ENCODE data around the gene SPATA12. TPM values are rescaled to one million over a fixed set of nuclear protein-coding genes. Genes with fewer than 3 reads are reported as not detected.

The SPATA12 gene
- polyA plus RNA-seq, 4 donors = 0.22 TPM; not detected in 3

DNA sequence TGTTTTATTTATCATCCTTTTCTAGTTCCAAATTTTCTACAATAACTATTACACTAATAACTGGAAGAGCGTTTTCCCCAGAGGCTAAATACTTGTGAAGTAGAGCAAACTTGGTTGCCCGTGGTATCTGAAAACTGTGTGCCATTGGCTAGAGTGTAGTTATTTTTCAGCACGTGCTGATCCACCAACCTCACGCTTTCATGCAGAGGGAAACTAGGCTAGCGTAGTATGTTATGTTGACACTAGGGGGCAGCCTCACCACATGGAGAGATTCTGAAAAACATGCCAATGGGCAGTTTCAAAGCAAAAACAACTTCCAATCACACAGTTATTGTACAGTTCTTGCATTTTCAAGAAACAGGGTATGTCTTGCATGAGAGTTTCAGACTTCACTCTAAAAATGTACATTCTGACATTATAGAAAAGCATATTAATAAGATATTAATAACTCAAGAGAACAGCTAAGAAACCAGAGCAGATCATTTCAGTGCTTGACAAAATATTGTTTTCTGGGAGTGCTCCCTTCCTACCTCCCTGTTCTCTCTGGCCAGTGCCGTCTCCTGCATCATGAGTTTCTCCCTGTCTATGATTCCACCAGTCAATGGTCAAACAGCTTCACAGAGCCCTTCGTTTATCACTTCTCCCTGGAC is 39.7 kb downstream of the SPATA12 start:
- WGBS, 3 donors = 14 to 17% (median 14%) methylated on average over 7 of the region's 7 CpGs

DNA sequence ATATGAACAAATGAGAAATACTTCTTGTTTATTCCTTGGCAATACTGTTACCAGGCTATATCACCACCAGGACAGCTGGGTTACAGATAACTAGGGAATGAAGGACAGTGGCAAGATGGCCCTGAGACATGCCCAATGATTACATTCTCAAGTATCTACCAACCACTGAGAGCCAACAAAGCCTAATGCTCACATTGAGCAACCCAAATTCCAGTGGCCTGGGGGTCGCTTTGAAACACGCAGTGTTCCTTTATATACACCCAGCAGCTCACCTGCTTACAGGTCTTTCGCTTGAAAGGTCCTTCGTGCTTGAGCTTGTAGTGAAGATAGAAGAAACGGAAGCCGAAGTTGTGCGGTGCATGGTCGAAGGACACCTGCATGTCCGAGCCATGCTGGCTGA is 45.1 kb downstream of the SPATA12 start:
- 94 to 95% (median 95%) methylated on average over 9 of the region's 9 CpGs for WGBS, 3 donors
- no peaks in the 10 kb centered on the region for H3K9me3 ChIP-seq (ENCODE audit: control insufficient read depth in 2 of 2, insufficient read depth in 1 of 2, low read depth in 1 of 2, low read length in 1 of 2)
- H3K27me3 ChIP-seq (ENCODE audit: control insufficient read depth in 3 of 3, insufficient read depth in 3 of 3, low read length in 3 of 3) = no peaks in the 10 kb centered on the region
- H3K4me1 ChIP-seq (ENCODE audit: control insufficient read depth in 3 of 3, insufficient read depth in 2 of 3, low read depth in 1 of 3, low read length in 2 of 3) = no peaks in the 10 kb centered on the region
- FAIRE-seq = no peak
- DNase-seq = no peak
- H3K4me3 ChIP-seq (ENCODE audit: low read depth in 1 of 3, low read length in 3 of 3) = no peak overlapping the region
- peaks cover 0 to 4% (median 0%) of the 10 kb centered on the region in 3 donors for H3K36me3 ChIP-seq (ENCODE audit: control insufficient read depth in 3 of 3, insufficient read depth in 2 of 3, low read depth in 1 of 3, low read length in 3 of 3)
- H3K27ac ChIP-seq (ENCODE audit: low read depth in 1 of 3, low read length in 2 of 3) = no peak overlapping the region

More for the DNA sequence above, 39.7 kb downstream of the SPATA12 start:
- H3K27ac ChIP-seq (ENCODE audit: low read depth in 1 of 3, low read length in 2 of 3) = no peak overlapping the region
- FAIRE-seq (no peak), DNase-seq (peak; percentile 63 to 77)
- H3K9me3 ChIP-seq (ENCODE audit: control insufficient read depth in 2 of 2, insufficient read depth in 1 of 2, low read depth in 1 of 2, low read length in 1 of 2) = no peaks in the 10 kb centered on the region
- H3K4me1 ChIP-seq (ENCODE audit: control insufficient read depth in 3 of 3, insufficient read depth in 2 of 3, low read depth in 1 of 3, low read length in 2 of 3) = no peaks in the 10 kb centered on the region
- H3K4me3 ChIP-seq (ENCODE audit: low read depth in 1 of 3, low read length in 3 of 3) = no peak overlapping the region
- H3K27me3 ChIP-seq (ENCODE audit: control insufficient read depth in 3 of 3, insufficient read depth in 3 of 3, low read length in 3 of 3) = no peaks in the 10 kb centered on the region
- H3K36me3 ChIP-seq (ENCODE audit: control insufficient read depth in 3 of 3, insufficient read depth in 2 of 3, low read depth in 1 of 3, low read length in 3 of 3) = peaks cover 0 to 9% (median 0%) of the 10 kb centered on the region in 3 donors

DNA sequence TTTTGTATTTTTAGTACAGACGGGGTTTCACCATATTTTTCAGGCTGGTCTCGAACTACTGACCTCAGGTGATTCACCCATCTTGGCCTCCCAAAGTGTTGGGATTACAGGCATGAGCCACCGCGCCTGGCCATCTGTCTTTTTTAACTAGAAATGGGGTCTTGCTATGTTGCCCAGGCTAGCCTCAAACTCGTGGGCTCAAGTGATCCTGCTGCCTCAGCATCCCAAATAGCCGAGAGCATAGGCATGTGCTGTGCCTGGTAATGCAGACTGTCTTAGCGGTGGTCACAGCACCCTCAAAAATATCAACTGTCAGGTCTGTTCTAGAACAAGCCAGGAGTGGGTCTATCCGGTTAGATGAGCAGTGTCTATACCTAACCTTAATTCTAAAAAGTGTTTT is 48.2 kb downstream of the SPATA12 start:
- no peak for DNase-seq
- H3K36me3 ChIP-seq (ENCODE audit: control insufficient read depth in 3 of 3, insufficient read depth in 2 of 3, low read depth in 1 of 3, low read length in 3 of 3) = peaks cover 0 to 4% (median 0%) of the 10 kb centered on the region in 3 donors
- FAIRE-seq = no peak
- no peaks in the 10 kb centered on the region for H3K4me1 ChIP-seq (ENCODE audit: control insufficient read depth in 3 of 3, insufficient read depth in 2 of 3, low read depth in 1 of 3, low read length in 2 of 3)
- no peaks in the 10 kb centered on the region for H3K9me3 ChIP-seq (ENCODE audit: control insufficient read depth in 2 of 2, insufficient read depth in 1 of 2, low read depth in 1 of 2, low read length in 1 of 2)
- no peak overlapping the region for H3K27ac ChIP-seq (ENCODE audit: low read depth in 1 of 3, low read length in 2 of 3)
- no peaks in the 10 kb centered on the region for H3K27me3 ChIP-seq (ENCODE audit: control insufficient read depth in 3 of 3, insufficient read depth in 3 of 3, low read length in 3 of 3)
- H3K4me3 ChIP-seq (ENCODE audit: low read depth in 1 of 3, low read length in 3 of 3) = no peak overlapping the region
- WGBS, 3 donors = 86 to 95% (median 92%) methylated on average over 8 of the region's 8 CpGs

DNA sequence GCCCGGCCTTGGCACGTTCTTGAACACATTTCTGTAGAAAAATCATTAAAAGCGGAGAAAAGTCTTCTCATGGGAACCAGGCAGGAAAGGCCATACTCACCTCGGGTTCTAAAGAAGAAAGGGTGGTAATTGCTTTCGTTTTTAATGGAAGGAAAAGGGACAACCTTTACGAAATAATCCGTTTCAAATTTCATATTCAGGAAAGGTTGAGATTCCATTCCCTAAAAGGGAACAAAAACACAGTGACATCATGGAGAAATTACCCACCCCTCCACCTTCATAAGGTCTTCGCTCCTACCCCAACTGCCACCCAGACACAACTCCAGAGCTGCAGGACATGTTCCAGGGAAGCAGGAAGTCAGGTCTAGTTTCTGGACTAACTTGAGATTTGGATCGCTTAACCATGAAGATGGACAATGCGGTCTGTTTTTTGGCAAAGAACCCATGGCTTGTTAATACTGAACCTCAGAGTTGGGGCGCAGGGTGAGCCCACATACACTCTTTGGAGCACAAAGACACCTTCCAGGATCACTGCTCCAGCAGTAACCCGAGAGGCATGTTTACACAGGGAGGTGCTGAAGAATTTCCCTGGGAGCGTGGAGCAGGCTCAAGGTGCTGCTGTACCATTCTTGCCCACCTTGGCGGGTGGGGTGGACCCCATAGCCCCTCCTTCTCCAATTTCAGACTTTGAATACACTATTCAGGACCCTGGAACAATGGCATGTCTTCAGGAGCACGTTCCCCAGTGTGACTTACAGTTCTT is 49.2 kb downstream of the SPATA12 start:
- H3K4me1 ChIP-seq (ENCODE audit: control insufficient read depth in 3 of 3, insufficient read depth in 2 of 3, low read depth in 1 of 3, low read length in 2 of 3) = no peaks in the 10 kb centered on the region
- no peaks in the 10 kb centered on the region for H3K9me3 ChIP-seq (ENCODE audit: control insufficient read depth in 2 of 2, insufficient read depth in 1 of 2, low read depth in 1 of 2, low read length in 1 of 2)
- H3K27ac ChIP-seq (ENCODE audit: low read depth in 1 of 3, low read length in 2 of 3) = no peak overlapping the region
- peaks cover 0 to 7% (median 0%) of the 10 kb centered on the region in 3 donors for H3K36me3 ChIP-seq (ENCODE audit: control insufficient read depth in 3 of 3, insufficient read depth in 2 of 3, low read depth in 1 of 3, low read length in 3 of 3)
- no peak overlapping the region for H3K4me3 ChIP-seq (ENCODE audit: low read depth in 1 of 3, low read length in 3 of 3)
- 69 to 75% (median 70%) methylated on average over 15 of the region's 15 CpGs for WGBS, 3 donors
- H3K27me3 ChIP-seq (ENCODE audit: control insufficient read depth in 3 of 3, insufficient read depth in 3 of 3, low read length in 3 of 3) = no peaks in the 10 kb centered on the region
- no peak for FAIRE-seq
- no peak for DNase-seq

DNA sequence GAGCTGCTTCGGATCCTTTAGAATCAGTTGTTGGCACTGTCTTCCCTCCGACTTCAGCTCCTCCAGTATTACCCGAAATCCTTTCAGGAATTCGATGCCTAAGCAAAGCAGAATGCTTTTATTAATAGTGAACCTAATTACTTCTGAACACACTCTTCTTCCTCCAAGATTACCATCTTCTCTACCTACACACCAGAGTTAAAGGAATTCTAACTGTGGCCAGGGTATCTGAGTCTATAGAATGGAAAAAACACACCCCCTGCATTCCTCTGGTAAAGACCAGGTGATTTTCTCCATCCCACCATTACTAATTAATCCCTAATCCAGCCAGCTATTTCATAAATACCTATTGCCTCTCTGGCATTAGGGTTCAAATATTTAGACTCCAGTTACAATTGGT is 49.8 kb downstream of the SPATA12 start:
- no peaks in the 10 kb centered on the region for H3K27me3 ChIP-seq (ENCODE audit: control insufficient read depth in 3 of 3, insufficient read depth in 3 of 3, low read length in 3 of 3)
- H3K4me1 ChIP-seq (ENCODE audit: control insufficient read depth in 3 of 3, insufficient read depth in 2 of 3, low read depth in 1 of 3, low read length in 2 of 3) = no peaks in the 10 kb centered on the region
- no peaks in the 10 kb centered on the region for H3K9me3 ChIP-seq (ENCODE audit: control insufficient read depth in 2 of 2, insufficient read depth in 1 of 2, low read depth in 1 of 2, low read length in 1 of 2)
- FAIRE-seq = no peak
- 75 to 80% (median 75%) methylated on average over 4 of the region's 4 CpGs for WGBS, 3 donors
- H3K4me3 ChIP-seq (ENCODE audit: low read depth in 1 of 3, low read length in 3 of 3) = no peak overlapping the region
- no peak overlapping the region for H3K27ac ChIP-seq (ENCODE audit: low read depth in 1 of 3, low read length in 2 of 3)
- no peak for DNase-seq
- peaks cover 0 to 7% (median 0%) of the 10 kb centered on the region in 3 donors for H3K36me3 ChIP-seq (ENCODE audit: control insufficient read depth in 3 of 3, insufficient read depth in 2 of 3, low read depth in 1 of 3, low read length in 3 of 3)

DNA sequence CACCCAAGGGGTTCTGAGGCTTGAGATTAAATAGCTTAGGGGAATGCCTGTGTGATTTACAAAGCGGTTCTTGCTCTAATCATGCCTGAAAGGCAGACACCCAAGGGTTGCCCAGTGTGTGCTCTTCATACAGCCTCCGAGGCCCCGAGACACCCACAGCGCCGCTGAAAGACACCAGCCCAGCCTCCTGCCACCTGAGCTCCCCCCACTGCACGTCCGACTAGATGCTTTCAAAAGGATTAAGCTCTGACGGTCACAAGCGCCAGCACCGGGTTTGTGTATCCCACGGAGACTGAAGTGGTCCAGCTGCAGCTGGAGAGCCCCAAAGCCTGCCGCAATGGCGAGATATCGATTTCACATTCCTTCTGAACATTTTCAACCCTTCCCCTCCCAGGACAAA is 50.3 kb downstream of the SPATA12 start:
- Histone ChIP-seq H3K36me3 (ENCODE audit: control insufficient read depth in 3 of 3, insufficient read depth in 2 of 3, low read depth in 1 of 3, low read length in 3 of 3) (peaks cover 0 to 7% (median 0%) of the 10 kb centered on the region in 3 donors), H3K27me3 (ENCODE audit: control insufficient read depth in 3 of 3, insufficient read depth in 3 of 3, low read length in 3 of 3) (no peaks in the 10 kb centered on the region), H3K9me3 (ENCODE audit: control insufficient read depth in 2 of 2, insufficient read depth in 1 of 2, low read depth in 1 of 2, low read length in 1 of 2) (no peaks in the 10 kb centered on the region), H3K4me1 (ENCODE audit: control insufficient read depth in 3 of 3, insufficient read depth in 2 of 3, low read depth in 1 of 3, low read length in 2 of 3) (no peaks in the 10 kb centered on the region), H3K4me3 (ENCODE audit: low read depth in 1 of 3, low read length in 3 of 3) (no peak overlapping the region), H3K27ac (ENCODE audit: low read depth in 1 of 3, low read length in 2 of 3) (no peak overlapping the region)
- DNase-seq = no peak
- WGBS, 3 donors = 63% methylated on average over 14 of the region's 14 CpGs
- FAIRE-seq = no peak

DNA sequence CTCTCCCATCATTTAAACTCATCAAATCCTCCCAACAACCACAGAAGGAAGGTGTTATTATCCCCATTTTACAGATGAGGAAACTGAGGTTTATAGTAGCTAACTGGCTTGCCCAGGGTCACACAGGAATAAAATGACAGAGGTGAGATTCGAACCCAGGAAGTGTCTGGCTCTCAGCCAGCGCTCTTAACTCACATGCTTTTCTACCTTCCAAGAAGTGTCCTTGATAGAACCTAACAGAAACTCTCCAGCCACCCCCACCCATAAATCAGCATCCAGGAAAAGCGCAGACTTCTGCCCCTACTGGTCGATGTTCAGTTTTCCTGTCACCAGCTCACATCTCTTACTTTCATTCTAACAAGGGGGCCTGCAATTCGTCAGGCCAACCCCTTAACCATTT is 51.7 kb downstream of the SPATA12 start:
- Histone ChIP-seq H3K36me3 (ENCODE audit: control insufficient read depth in 3 of 3, insufficient read depth in 2 of 3, low read depth in 1 of 3, low read length in 3 of 3) (peaks cover 0 to 7% (median 0%) of the 10 kb centered on the region in 3 donors), H3K27me3 (ENCODE audit: control insufficient read depth in 3 of 3, insufficient read depth in 3 of 3, low read length in 3 of 3) (no peaks in the 10 kb centered on the region), H3K4me1 (ENCODE audit: control insufficient read depth in 3 of 3, insufficient read depth in 2 of 3, low read depth in 1 of 3, low read length in 2 of 3) (no peaks in the 10 kb centered on the region), H3K9me3 (ENCODE audit: control insufficient read depth in 2 of 2, insufficient read depth in 1 of 2, low read depth in 1 of 2, low read length in 1 of 2) (no peaks in the 10 kb centered on the region), H3K27ac (ENCODE audit: low read depth in 1 of 3, low read length in 2 of 3) (no peak overlapping the region), H3K4me3 (ENCODE audit: low read depth in 1 of 3, low read length in 3 of 3) (no peak overlapping the region)
- FAIRE-seq = no peak
- no peak for DNase-seq
- WGBS, 3 donors = 45 to 56% (median 51%) methylated on average over 5 of the region's 5 CpGs

DNA sequence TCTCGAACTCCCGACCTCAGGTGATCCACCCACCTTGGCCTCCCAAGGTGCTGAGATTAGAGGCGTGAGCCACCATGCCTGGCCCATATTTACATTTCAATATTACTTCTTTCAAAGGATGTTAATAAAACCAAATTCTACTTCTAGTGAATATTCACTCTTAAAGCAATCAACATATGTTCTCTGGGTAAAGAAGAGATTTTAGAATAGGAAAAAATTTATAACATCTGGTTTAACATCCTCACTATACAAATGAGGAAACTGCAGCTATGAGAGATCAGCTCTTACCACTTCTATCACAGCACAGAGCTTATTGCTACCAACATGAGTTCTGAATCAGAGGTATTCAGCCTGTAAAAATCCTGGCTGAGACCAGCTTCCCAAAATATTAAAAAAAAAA is 56.0 kb downstream of the SPATA12 start:
- DNase-seq (no peak), FAIRE-seq (no peak)
- Histone ChIP-seq H3K9me3 (ENCODE audit: control insufficient read depth in 2 of 2, insufficient read depth in 1 of 2, low read depth in 1 of 2, low read length in 1 of 2) (no peaks in the 10 kb centered on the region), H3K27ac (ENCODE audit: low read depth in 1 of 3, low read length in 2 of 3) (no peak overlapping the region), H3K27me3 (ENCODE audit: control insufficient read depth in 3 of 3, insufficient read depth in 3 of 3, low read length in 3 of 3) (no peaks in the 10 kb centered on the region), H3K4me3 (ENCODE audit: low read depth in 1 of 3, low read length in 3 of 3) (no peak overlapping the region), H3K4me1 (ENCODE audit: control insufficient read depth in 3 of 3, insufficient read depth in 2 of 3, low read depth in 1 of 3, low read length in 2 of 3) (no peaks in the 10 kb centered on the region), H3K36me3 (ENCODE audit: control insufficient read depth in 3 of 3, insufficient read depth in 2 of 3, low read depth in 1 of 3, low read length in 3 of 3) (peaks cover 0 to 3% (median 0%) of the 10 kb centered on the region in 3 donors)
- 78 to 83% (median 83%) methylated on average over 3 of the region's 3 CpGs for WGBS, 3 donors
